MCF 10A (cell line): ENCODE measurements around the gene QPCT. TPM values are rescaled to one million over a fixed set of nuclear protein-coding genes. Genes with fewer than 3 reads are reported as not detected.

ENCODE experiments used
- BruUV-seq: library from RNA; stranded (reverse); fragments of 400-500 nt; replicated peaks from 2 replicates; lab custom pipeline; 2021; lab: Mats Ljungman, UMichigan
- CTCF ChIA-PET: fragments of 300-600 bp; sonication (Branson Sonifier 250); formaldehyde crosslinking; extraction: SDS; loops from one replicate; lab custom pipeline; 2021; ENCODE audit warnings: antibody characterized with exemption, inconsistent platforms; lab: Yijun Ruan, JAX
- POLR2A ChIA-PET: fragments of 300-600, 350-650 bp; sonication (Branson Sonifier 250); formaldehyde crosslinking; extraction: SDS; loops from one replicate; lab custom pipeline; 2020; ENCODE audit warnings: antibody characterized with exemption, inconsistent platforms; lab: Yijun Ruan, JAX
- DNase-seq: peaks from one replicate; pipeline ENCODE4 v3.0.0-alpha.2; 2018; ENCODE audit not compliant: unreplicated experiment
- H3K27ac Mint-ChIP-seq: one replicate; pipeline ENCODE4 v1.8.0; 2022; ENCODE audit warnings: mild to moderate bottlenecking, low read depth, mixed read lengths; ENCODE audit not compliant: unreplicated experiment
- H3K27me3 Mint-ChIP-seq: one replicate; pipeline ENCODE4 v1.8.0; 2022; ENCODE audit warnings: mixed read lengths; ENCODE audit not compliant: insufficient read depth, unreplicated experiment
- H3K36me3 Mint-ChIP-seq: one replicate; pipeline ENCODE4 v1.8.0; 2022; ENCODE audit warnings: mild to moderate bottlenecking, moderate library complexity, mixed read lengths; ENCODE audit not compliant: insufficient read depth, unreplicated experiment
- H3K4me1 Mint-ChIP-seq: one replicate; pipeline ENCODE4 v1.8.0; 2022; ENCODE audit warnings: mixed read lengths; ENCODE audit not compliant: insufficient read depth, unreplicated experiment
- H3K4me3 Mint-ChIP-seq: one replicate; pipeline ENCODE4 v1.8.0; 2022; ENCODE audit warnings: mild to moderate bottlenecking, moderate library complexity, mixed read lengths; ENCODE audit not compliant: unreplicated experiment
- H3K9me3 Mint-ChIP-seq: one replicate; pipeline ENCODE4 v1.8.0; 2022; ENCODE audit warnings: mixed read lengths; ENCODE audit not compliant: unreplicated experiment
- CTCF ChIP-seq: fragments of 200-600 bp; IDR thresholded peaks from one replicate; pipeline ENCODE4 v1.8.0; 2022; ENCODE audit warnings: antibody characterized with exemption, mild to moderate bottlenecking; ENCODE audit not compliant: unreplicated experiment
- intact Hi-C: fragments of 100-400 bp; cut with micrococcal nuclease; formaldehyde crosslinking; loops from 2 replicates; pipeline ENCODE4 v1.14.1; 2022
- total RNA-seq: library from RNA; stranded (reverse); gene quantifications from 2 replicates; pipeline ENCODE4 v1.2.3, GENCODE V29; 2022

QPCT gene
- total RNA-seq, 1 experiment from 2014 or later, result not detected

- no peak for TF ChIP-seq CTCF
- intact Hi-C loops, result no loop called here
- Mint-ChIP-seq H3K4me1 (no peaks in the 10 kb centered on the region), H3K4me3 (no peak overlapping the region), H3K27me3 (no peaks in the 10 kb centered on the region), H3K36me3 (no peaks in the 10 kb centered on the region), H3K9me3 (no peaks in the 10 kb centered on the region), H3K27ac (no peak overlapping the region)
- BruUV-seq, result no TSS peak
- ChIA-PET POLR2A (interaction anchor here (0.8 kb wide), 1 partner anchor 11 kb away, joined by 3 read pairs; no protein-coding TSS in a partner anchor), CTCF (no interaction called here)
- DNase-seq, result no peak
Observed at GRCh38 chr2:37355735-37356134, 11.3 kb downstream of the QPCT start.

DNA sequence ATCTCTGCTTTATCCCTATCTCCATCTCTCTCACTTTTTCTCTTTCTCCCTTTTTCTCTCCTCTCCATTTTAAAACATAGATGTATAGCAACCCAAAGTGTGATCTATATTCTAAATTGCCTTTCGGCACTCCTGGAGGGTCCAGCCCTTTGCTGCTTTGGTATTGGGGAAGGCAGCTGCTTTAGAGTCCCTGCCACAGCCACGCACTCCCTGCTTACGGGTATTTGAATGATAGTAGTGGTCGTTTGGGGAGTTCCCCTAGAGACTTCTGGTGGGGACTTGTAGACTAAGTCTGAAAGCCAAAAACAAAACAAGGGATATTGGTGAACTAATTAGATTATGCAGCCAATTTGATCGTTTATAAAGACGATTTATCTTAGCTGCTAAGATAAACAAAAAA lies 11.9 kb downstream of the QPCT start:
- DNase-seq, result no peak
- intact Hi-C loops, result no loop called here
- no peak for TF ChIP-seq CTCF
- ChIA-PET POLR2A (interaction anchor here (0.8 kb wide), 1 partner anchor 11 kb away, joined by 3 read pairs; no protein-coding TSS in a partner anchor), CTCF (no interaction called here)
- H3K27me3 Mint-ChIP-seq, result no peaks in the 10 kb centered on the region
- H3K36me3 Mint-ChIP-seq, result no peaks in the 10 kb centered on the region
- no peak overlapping the region for H3K4me3 Mint-ChIP-seq
- no peak overlapping the region for H3K27ac Mint-ChIP-seq
- H3K4me1 Mint-ChIP-seq, result peaks cover 2% of the 10 kb centered on the region
- no TSS peak for BruUV-seq
- H3K9me3 Mint-ChIP-seq, result no peaks in the 10 kb centered on the region

GRCh38 chr2:37357069-37357468 lies 12.6 kb downstream of the QPCT start:
- Mint-ChIP-seq H3K4me1 (peaks cover 6% of the 10 kb centered on the region), H3K36me3 (no peaks in the 10 kb centered on the region), H3K27ac (no peak overlapping the region), H3K4me3 (no peak overlapping the region), H3K9me3 (no peaks in the 10 kb centered on the region), H3K27me3 (no peaks in the 10 kb centered on the region)
- no TSS peak for BruUV-seq
- POLR2A ChIA-PET, result interaction anchor here (0.7 kb wide), 1 partner anchor 31 kb away, joined by 3 read pairs; no protein-coding TSS in a partner anchor
- DNase-seq, result no peak
- CTCF ChIA-PET, result interaction anchor here (0.6 kb wide), 1 partner anchor 520 kb away, joined by 3 read pairs; no protein-coding TSS in a partner anchor
- no peak for TF ChIP-seq CTCF
- intact Hi-C loops, result no loop called here

GRCh38 chr2:37357530-37357929 lies 13.1 kb downstream of the QPCT start:
- no peaks in the 10 kb centered on the region for H3K36me3 Mint-ChIP-seq
- no peak for DNase-seq
- no peak for TF ChIP-seq CTCF
- H3K4me1 Mint-ChIP-seq, result peaks cover 6% of the 10 kb centered on the region
- no peak overlapping the region for H3K4me3 Mint-ChIP-seq
- H3K27ac Mint-ChIP-seq, result no peak overlapping the region
- H3K9me3 Mint-ChIP-seq, result no peaks in the 10 kb centered on the region
- ChIA-PET POLR2A (no interaction called here), CTCF (no interaction called here)
- no TSS peak for BruUV-seq
- intact Hi-C loops, result no loop called here
- H3K27me3 Mint-ChIP-seq, result no peaks in the 10 kb centered on the region
